GM23248 (cell line): ENCODE data around the gene ERC2. TPM values are rescaled to one million over a fixed set of nuclear protein-coding genes. Genes with fewer than 3 reads are reported as not detected.

Experiments used
- DNase-seq: peaks from one replicate; pipeline ENCODE4 v3.0.0-alpha.2; 2015
- H2AFZ ChIP-seq: fragments of 200-600 bp; sonication (generic); 2 replicates; pipeline ENCODE4 v1.6.1; 2016; ENCODE audit warnings: antibody characterized with exemption
- H3F3A ChIP-seq: fragments of 200-600 bp; sonication (generic); 2 replicates; pipeline ENCODE4 v1.6.1; 2016; ENCODE audit warnings: mild to moderate bottlenecking, antibody characterized with exemption, mixed run types; ENCODE audit not compliant: insufficient read depth
- H3K27ac ChIP-seq: fragments of 200-600 bp; sonication (generic); 2 replicates; pipeline ENCODE4 v1.5.1; 2016; ENCODE audit warnings: mild to moderate bottlenecking
- H3K27me3 ChIP-seq: fragments of 200-600 bp; sonication (generic); replicated peaks from 2 replicates; pipeline ENCODE4 v1.6.1; 2016; ENCODE audit warnings: mild to moderate bottlenecking; ENCODE audit not compliant: insufficient read depth
- H3K36me3 ChIP-seq: fragments of 200-600 bp; sonication (generic); 2 replicates; pipeline ENCODE4 v1.6.1; 2016; ENCODE audit warnings: low read depth, mild to moderate bottlenecking
- H3K4me1 ChIP-seq: fragments of 200-600 bp; sonication (generic); 2 replicates; pipeline ENCODE4 v1.6.1; 2016; ENCODE audit warnings: mild to moderate bottlenecking; ENCODE audit not compliant: insufficient read depth
- H3K4me2 ChIP-seq: fragments of 200-600 bp; sonication (generic); one replicate; pipeline ENCODE4 v1.6.1; 2016; ENCODE audit warnings: mild to moderate bottlenecking; ENCODE audit not compliant: unreplicated experiment
- H3K4me3 ChIP-seq: fragments of 200-600 bp; sonication (generic); 2 replicates; pipeline ENCODE4 v1.5.1; 2016; ENCODE audit warnings: mild to moderate bottlenecking
- H3K79me2 ChIP-seq: fragments of 200-600 bp; sonication (generic); 2 replicates; pipeline ENCODE4 v1.6.1; 2016; ENCODE audit warnings: mild to moderate bottlenecking; ENCODE audit not compliant: insufficient read depth
- H3K9ac ChIP-seq: fragments of 200-600 bp; sonication (generic); 2 replicates; pipeline ENCODE4 v1.6.1; 2016; ENCODE audit warnings: mild to moderate bottlenecking
- H3K9me2 ChIP-seq: fragments of 200-600 bp; sonication (generic); 2 replicates; pipeline ENCODE4 v1.6.1; 2016; ENCODE audit warnings: mixed run types, mild to moderate bottlenecking, moderate library complexity; ENCODE audit not compliant: insufficient read depth
- H3K9me3 ChIP-seq: fragments of 200-600 bp; sonication (generic); one replicate; pipeline ENCODE4 v1.6.1; 2017; ENCODE audit warnings: low read depth
- H4K20me1 ChIP-seq: fragments of 200-600 bp; sonication (generic); 2 replicates; pipeline ENCODE4 v1.6.0; 2016; ENCODE audit not compliant: insufficient read depth
- EZH2 ChIP-seq: fragments of 200-600 bp; sonication (generic); IDR thresholded peaks from 2 replicates; pipeline ENCODE4 v1.6.1; 2018; ENCODE audit warnings: antibody characterized with exemption, mild to moderate bottlenecking; ENCODE audit not compliant: insufficient read depth, poor library complexity, severe bottlenecking
- EZH2phosphoT487 ChIP-seq: fragments of 200-600 bp; sonication (generic); IDR thresholded peaks from 2 replicates; pipeline ENCODE4 v1.6.1; 2018; ENCODE audit warnings: antibody characterized with exemption, moderate library complexity, mild to moderate bottlenecking, low read depth; ENCODE audit not compliant: insufficient read depth
- WGBS, 2 experiments: methylation state at CpG; one replicate each; pipeline ENCODE4 v1.1.6; 2015 to 2017; ENCODE audit warnings: low lambda C conversion rate in 2 of 2, low coverage in 1 of 2; ENCODE audit errors: missing lambda C conversion rate in 2 of 2; 5-methylcytosine and 5-hydroxymethylcytosine counted together
- in situ Hi-C: fragments of 300-500 bp; cut with MboI; formaldehyde crosslinking; loops from 2 replicates; pipeline ENCODE4 v1.15.0; 2020
- polyA plus RNA-seq: library from polyadenylated mRNA; unstranded; fragments of >200 nt; fragmentation: Nextera tagmentation; extraction: Ambion mirVana; gene quantifications from 2 replicates; pipeline ENCODE4 v1.2.1, GENCODE V29; 2016
- total RNA-seq: library from RNA; depleted of rRNA; stranded (reverse); fragments of >200 nt; shearing (Covaris generic); gene quantifications from 2 replicates; pipeline ENCODE4 v1.2.3, GENCODE V29; 2014

ERC2 gene
- total and polyA plus RNA-seq, 2 experiments from 2014 or later, result not detected

DNA sequence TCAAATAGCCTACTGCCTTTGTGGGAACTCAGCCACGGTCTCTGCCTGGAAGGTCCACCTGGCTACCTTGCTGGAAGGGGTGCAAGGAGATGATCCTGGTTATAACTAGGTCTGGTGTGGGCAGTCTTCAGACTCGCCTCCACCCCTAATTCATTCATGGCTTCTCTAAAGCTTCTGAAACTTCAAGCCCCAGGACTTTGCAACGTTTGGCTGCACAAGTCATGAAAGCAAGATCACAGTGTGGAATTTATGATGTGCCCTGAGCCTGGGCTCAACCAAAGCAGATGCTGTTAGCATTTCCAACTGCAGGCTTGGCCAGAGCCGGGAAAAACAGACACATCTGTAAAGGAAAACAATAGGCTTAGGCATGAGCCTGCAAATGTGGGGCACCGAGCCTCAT lies 780.7 kb downstream of the ERC2 start:
- Histone ChIP-seq H3K9ac (no peak overlapping the region), H3K27me3 (peaks cover 37% of the 10 kb centered on the region; the same call in 1 of the 2 replicates), H3K36me3 (no peaks in the 10 kb centered on the region), H3K4me2 (peak overlapping the region; percentile 58), H3K9me3 (no peaks in the 10 kb centered on the region), H3K27ac (no peak overlapping the region), H2AFZ (no peak overlapping the region), H4K20me1 (no peaks in the 10 kb centered on the region), H3F3A (peaks cover 7% of the 10 kb centered on the region), H3K79me2 (no peaks in the 10 kb centered on the region), H3K4me3 (no peak overlapping the region), H3K4me1 (peaks cover 18% of the 10 kb centered on the region), H3K9me2 (no peaks in the 10 kb centered on the region)
- TF ChIP-seq EZH2 (no peak), EZH2phosphoT487 (no peak)
- in situ Hi-C loops, result no loop called here
- no peak for DNase-seq
- 16 to 23% methylated on average over 5 of the region's 5 CpGs for WGBS, 2 experiments

DNA sequence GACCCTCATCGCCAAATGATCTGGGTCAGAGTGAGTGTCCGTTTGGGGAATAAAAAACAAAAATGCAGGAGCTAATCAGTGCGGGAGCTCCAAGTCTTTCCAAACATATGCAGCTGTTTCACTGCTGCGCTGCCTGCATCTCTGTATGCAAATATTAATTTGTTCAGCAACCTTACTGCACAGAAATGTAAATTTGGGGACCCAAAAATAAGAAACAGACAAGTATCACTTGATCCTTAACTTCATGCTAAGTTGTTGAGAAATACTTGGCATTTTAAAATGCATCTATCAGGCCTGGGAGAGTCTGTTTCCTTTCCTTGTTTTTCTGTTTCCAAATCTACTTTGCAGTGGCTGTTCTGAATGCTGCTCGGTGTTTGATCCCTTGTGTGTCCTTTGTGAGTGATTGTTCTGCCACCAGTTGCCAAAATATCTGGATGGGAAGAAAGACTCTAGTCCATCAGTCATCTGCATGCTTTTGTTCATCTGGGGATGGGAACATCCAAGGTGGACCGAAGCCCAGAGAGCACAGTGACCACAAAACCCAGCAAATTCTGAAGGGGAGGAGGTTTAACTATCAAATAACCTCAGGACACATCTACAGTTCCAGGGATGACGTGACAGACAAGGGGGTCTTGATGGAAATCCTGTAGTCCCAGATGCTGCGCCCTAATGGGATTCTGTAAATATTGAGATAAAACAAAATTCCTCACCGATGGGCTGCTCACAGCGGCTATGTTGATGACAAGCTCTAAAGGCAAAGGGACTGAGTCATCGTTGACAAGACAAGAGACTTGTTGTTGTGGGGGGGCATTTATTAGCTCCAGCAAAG lies 781.6 kb downstream of the ERC2 start:
- Histone ChIP-seq H3F3A (peaks cover 7% of the 10 kb centered on the region), H3K4me3 (peak overlapping the region; percentile 18; the same call in 1 of the 2 replicates), H3K9ac (no peak overlapping the region), H3K4me2 (peak overlapping the region; percentile 58), H3K27ac (no peak overlapping the region), H3K36me3 (no peaks in the 10 kb centered on the region), H3K9me2 (no peaks in the 10 kb centered on the region), H3K27me3 (peaks cover 37% of the 10 kb centered on the region; the same call in 1 of the 2 replicates), H3K79me2 (no peaks in the 10 kb centered on the region), H3K9me3 (no peaks in the 10 kb centered on the region), H4K20me1 (no peaks in the 10 kb centered on the region), H3K4me1 (peaks cover 18% of the 10 kb centered on the region), H2AFZ (no peak overlapping the region)
- WGBS, 2 experiments, result 25 to 28% methylated on average over 11 of the region's 11 CpGs
- in situ Hi-C loops, result no loop called here
- DNase-seq, result peak; percentile 86
- TF ChIP-seq EZH2 (no peak), EZH2phosphoT487 (no peak)

DNA sequence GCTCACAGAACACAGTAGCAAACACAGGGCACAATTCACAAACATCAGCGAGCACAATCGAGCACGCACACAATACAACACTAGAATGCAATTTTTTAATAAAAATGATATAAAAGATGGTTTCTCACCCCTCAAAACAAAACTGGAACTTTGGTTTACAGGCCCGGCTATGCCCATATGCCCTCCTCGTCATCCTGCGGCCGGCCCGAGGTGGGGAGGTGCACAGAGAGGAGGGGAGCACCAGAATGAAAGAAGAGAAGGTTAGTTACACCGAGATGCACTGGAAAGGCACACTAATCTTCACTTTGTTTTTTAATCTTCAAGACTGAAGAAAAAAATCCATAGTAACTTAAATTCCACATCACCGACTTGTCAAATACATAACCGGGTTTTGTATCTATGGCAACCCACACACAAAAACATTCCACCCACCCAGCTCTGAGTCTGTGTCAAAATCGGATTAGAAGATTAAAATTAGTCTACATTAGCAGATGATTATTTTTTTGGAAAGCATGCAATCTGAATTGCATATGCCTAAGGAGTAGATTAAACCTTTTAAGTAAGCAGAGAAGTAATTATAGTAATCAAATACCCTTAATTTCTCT lies 784.5 kb downstream of the ERC2 start:
- Histone ChIP-seq H3K27ac (no peak overlapping the region), H3K4me2 (no peak overlapping the region), H2AFZ (no peak overlapping the region), H3K79me2 (no peaks in the 10 kb centered on the region), H3K9ac (no peak overlapping the region), H3K4me1 (peaks cover 18% of the 10 kb centered on the region), H3F3A (peaks cover 7% of the 10 kb centered on the region), H3K4me3 (no peak overlapping the region), H3K27me3 (peaks cover 31% of the 10 kb centered on the region), H3K9me2 (no peaks in the 10 kb centered on the region), H3K36me3 (no peaks in the 10 kb centered on the region), H4K20me1 (no peaks in the 10 kb centered on the region), H3K9me3 (no peaks in the 10 kb centered on the region)
- WGBS, 2 experiments, result 61 to 62% methylated on average over 12 of the region's 12 CpGs
- no peak for TF ChIP-seq EZH2phosphoT487
- TF ChIP-seq EZH2, result no peak
- in situ Hi-C loops, result no loop called here
- peak; percentile 25 for DNase-seq

DNA sequence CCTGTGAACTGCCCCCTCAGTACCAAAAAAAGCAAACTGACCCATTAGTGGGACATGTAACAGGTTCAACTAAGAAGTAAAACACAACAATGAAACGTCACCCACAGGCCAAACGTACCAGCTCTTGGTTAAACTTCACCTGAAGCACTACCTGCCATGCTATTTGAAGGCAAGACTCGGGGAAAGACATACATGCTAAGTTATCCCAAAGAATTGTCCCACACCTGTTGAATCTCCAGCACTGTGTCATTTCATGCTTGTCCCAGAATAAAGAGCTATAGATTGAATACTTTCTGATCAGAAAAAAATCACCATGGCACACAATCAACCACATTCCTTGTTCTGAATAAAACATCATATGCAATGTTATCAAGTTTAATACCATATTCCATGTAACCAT lies 785.8 kb downstream of the ERC2 start:
- peaks cover 7% of the 10 kb centered on the region for H3F3A ChIP-seq
- H3K79me2 ChIP-seq, result no peaks in the 10 kb centered on the region
- H2AFZ ChIP-seq, result no peak overlapping the region
- TF ChIP-seq EZH2phosphoT487 (no peak), EZH2 (no peak)
- no peak overlapping the region for H3K4me3 ChIP-seq
- no peak for DNase-seq
- in situ Hi-C loops, result no loop called here
- WGBS, 2 experiments, result 24 to 26% methylated on average over 3 of the region's 3 CpGs
- no peak overlapping the region for H3K27ac ChIP-seq
- H3K4me1 ChIP-seq, result peaks cover 16% of the 10 kb centered on the region
- no peaks in the 10 kb centered on the region for H4K20me1 ChIP-seq
- no peak overlapping the region for H3K9ac ChIP-seq
- no peaks in the 10 kb centered on the region for H3K9me2 ChIP-seq
- H3K36me3 ChIP-seq, result no peaks in the 10 kb centered on the region
- peaks cover 32% of the 10 kb centered on the region for H3K27me3 ChIP-seq
- H3K4me2 ChIP-seq, result no peak overlapping the region
- no peaks in the 10 kb centered on the region for H3K9me3 ChIP-seq
